ENCODE measurements around the gene ATG2A.

DNA sequence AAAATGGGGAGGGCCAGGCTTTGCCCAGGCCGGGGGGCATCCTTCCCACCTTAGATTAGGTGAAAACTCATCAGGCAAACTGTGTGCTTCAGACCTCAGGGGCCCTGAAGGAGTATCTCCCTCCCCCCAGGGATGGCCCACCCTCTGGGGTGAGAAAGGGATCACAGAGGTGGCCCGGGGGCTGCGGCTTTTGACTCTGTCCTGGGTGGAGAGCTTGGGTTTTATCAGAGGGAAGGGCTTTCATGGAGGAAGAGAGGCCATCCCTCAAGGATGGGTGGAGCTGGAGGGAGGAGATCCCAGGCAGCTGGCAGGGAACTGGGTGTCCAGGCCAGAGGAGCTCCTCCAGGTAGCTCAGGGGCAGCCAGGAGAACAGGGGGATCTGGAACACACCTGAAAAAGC is 4.4 kb upstream of the ATG2A start:
- no peak for TF ChIP-seq POLR2A (IDR thresholded peaks at IDR 0.05)
- TF ChIP-seq CTCF (IDR thresholded peaks at IDR 0.05), result no peak

All from adrenal gland (tissue), 5 donors.